EL (cell line): Measurements from ENCODE around the gene LPCAT3.
"Not testable (repeated sequence)": the region's sequence is repeated elsewhere in the genome, so short reads cannot be mapped to it uniquely, and the experiment has no call there.

Source experiments
- DNase-seq: peaks from one replicate; pipeline ENCODE4 v3.0.0-alpha.2; 2016

The LPCAT3 gene

GRCh38 chr12:7018350-7019042 is at the start of gene LPCAT3:
Gene LPCAT3 (minus strand): TSS chr12:7018476. CDS start chr12:7018424, 52 bp downstream.
- DNase-seq, result peak; percentile 95

- no peak for DNase-seq
Observed at GRCh38 chr12:7067096-7067495, 48.8 kb upstream of the LPCAT3 start.

GRCh38 chr12:7066596-7066995 is 48.3 kb upstream of the LPCAT3 start:
- DNase-seq, result no peak

GRCh38 chr12:7065073-7065623 is 46.9 kb upstream of the LPCAT3 start:
- no peak for DNase-seq

GRCh38 chr12:7064516-7064915 is 46.2 kb upstream of the LPCAT3 start:
- no peak for DNase-seq

- no peak for DNase-seq
Observed at GRCh38 chr12:7061596-7061995, 43.3 kb upstream of the LPCAT3 start.

GRCh38 chr12:7061138-7061537 is 42.9 kb upstream of the LPCAT3 start:
- DNase-seq, result no peak

- peak; percentile 98 for DNase-seq
Observed at GRCh38 chr12:7060353-7060954, 42.2 kb upstream of the LPCAT3 start, which contains the start of gene C1S. Gene C1S (plus strand): TSS chr12:7060718. CDS start chr12:7061913, 1,195 bp downstream.

GRCh38 chr12:7059780-7060179 is 41.5 kb upstream of the LPCAT3 start:
- no peak for DNase-seq

GRCh38 chr12:7058850-7059395 is 40.6 kb upstream of the LPCAT3 start:
- DNase-seq, result no peak

GRCh38 chr12:7058163-7058845 is 40.0 kb upstream of the LPCAT3 start:
- no peak for DNase-seq

- DNase-seq, result not testable (repeated sequence)
Observed at GRCh38 chr12:7055736-7056135, 37.5 kb upstream of the LPCAT3 start.

GRCh38 chr12:7054925-7055324 is 36.6 kb upstream of the LPCAT3 start:
- DNase-seq, result no peak

- not testable (repeated sequence) for DNase-seq
Observed at GRCh38 chr12:7049973-7050372, 31.7 kb upstream of the LPCAT3 start.

- DNase-seq, result not testable (repeated sequence)
Observed at GRCh38 chr12:7049445-7049951, 31.2 kb upstream of the LPCAT3 start.

GRCh38 chr12:7047306-7047705 is 29.0 kb upstream of the LPCAT3 start:
- DNase-seq, result no peak

GRCh38 chr12:7046383-7047105 is 28.3 kb upstream of the LPCAT3 start:
- no peak for DNase-seq

- no peak for DNase-seq
Observed at GRCh38 chr12:7045913-7046312, 27.6 kb upstream of the LPCAT3 start.

- peak; percentile 50 for DNase-seq
Observed at GRCh38 chr12:7042842-7043241, 24.6 kb upstream of the LPCAT3 start.

GRCh38 chr12:7039403-7039802 is 21.1 kb upstream of the LPCAT3 start:
- no peak for DNase-seq

GRCh38 chr12:7038591-7038990 is 20.3 kb upstream of the LPCAT3 start:
- DNase-seq, result no peak

- not testable (repeated sequence) for DNase-seq
Observed at GRCh38 chr12:7037411-7037810, 19.1 kb upstream of the LPCAT3 start.
